HepG2 (cell line): ENCODE results near the gene IPPK. TPM values are rescaled to one million over a fixed set of nuclear protein-coding genes. Genes with fewer than 3 reads are reported as not detected.
A peak's percentile ranks its signal among the peaks of the same experiment; 100 is the strongest.

Experiments
- ATAC-seq: fragments of 200-7000 bp; cut with Tn5 transposase; 3 replicates; pipeline ENCODE4 v1.9.1; 2020; ENCODE audit warnings: mild to moderate bottlenecking, moderate library complexity
- BruUV-seq: library from RNA; stranded (reverse); fragments of 400-500 nt; replicated peaks from 2 replicates; lab custom pipeline; 2021; lab: Mats Ljungman, UMichigan
- CTCF ChIA-PET: fragments of 300-600 bp; formaldehyde crosslinking; extraction: SDS; loops from one replicate; lab custom pipeline; 2021; ENCODE audit warnings: low total read pairs, inconsistent platforms, low intra/inter-chr PET ratio; lab: Yijun Ruan, JAX
- POLR2A ChIA-PET: fragments of 350-600 bp; sonication (Branson Sonifier 250); formaldehyde crosslinking; loops from one replicate; lab custom pipeline; 2020; ENCODE audit warnings: antibody characterized with exemption, inconsistent platforms; lab: Yijun Ruan, JAX
- DNase-seq: peaks from one replicate; pipeline ENCODE4 v3.0.0-alpha.2; 2015; ENCODE audit warnings: low spot score
- FAIRE-seq: peaks from 3 replicates; lab custom pipeline; 2011; peaks lifted over from hg19 to GRCh38; lab: Jason Lieb, UNC
- H2AFZ ChIP-seq: one replicate; pipeline ENCODE4 v1.6.1; 2011; ENCODE audit warnings: low read length, inconsistent platforms
- H3K27ac ChIP-seq: fragments of 300-600 bp; 3 replicates; pipeline ENCODE4 v1.8.0; 2011; ENCODE audit warnings: mixed run types, mild to moderate bottlenecking, mixed read lengths, low read length, inconsistent platforms; ENCODE audit not compliant: insufficient read depth; ENCODE audit errors: extremely low read length
- H3K27me3 ChIP-seq, 2 experiments: fragments of 200-600 bp in 1 of 2; 2 replicates in 1 of 2; 3 replicates in 1 of 2; pipeline versions ENCODE4 v1.6.0 to v1.8.0; 2011; ENCODE audit warnings: low read length in 2 of 2, mild to moderate bottlenecking in 2 of 2, moderate library complexity in 2 of 2, inconsistent platforms in 1 of 2; ENCODE audit not compliant: insufficient read depth in 2 of 2, control insufficient read depth in 1 of 2
- H3K36me3 ChIP-seq, 2 experiments: fragments of 200-600 bp in 1 of 2; replicated peaks in 1 of 2; 2 replicates in 1 of 2; 3 replicates in 1 of 2; pipeline versions ENCODE4 v1.5.1 to v1.8.0; 2011; ENCODE audit warnings: low read length in 2 of 2, inconsistent platforms in 1 of 2; ENCODE audit not compliant: insufficient read depth in 2 of 2, control insufficient read depth in 1 of 2
- H3K4me1 ChIP-seq: 2 replicates; pipeline ENCODE4 v1.5.1; 2012; ENCODE audit warnings: low read length, inconsistent platforms; ENCODE audit not compliant: insufficient read depth
- H3K4me2 ChIP-seq: 2 replicates; pipeline ENCODE4 v1.6.0; 2011; ENCODE audit warnings: low read depth, low read length, inconsistent platforms
- H3K4me3 ChIP-seq, 3 experiments: fragments of 200-600 bp in 1 of 3; sonication (generic), shearing (Covaris generic) in 1 of 3; replicated peaks in 1 of 3; 2 replicates each; pipeline ENCODE4 v1.5.1; 2011 to 2016; ENCODE audit warnings: low read length in 3 of 3, inconsistent platforms in 2 of 3, low read depth in 2 of 3, mild to moderate bottlenecking in 2 of 3, control low read depth in 1 of 3, mixed read lengths in 1 of 3; ENCODE audit not compliant: insufficient read depth in 1 of 3
- H3K79me2 ChIP-seq: one replicate; pipeline ENCODE4 v1.6.1; 2011; ENCODE audit warnings: low read length, inconsistent platforms; ENCODE audit not compliant: insufficient read depth
- H3K9ac ChIP-seq: 2 replicates; pipeline ENCODE4 v1.6.0; 2011; ENCODE audit warnings: mild to moderate bottlenecking, low read depth, low read length, inconsistent platforms; ENCODE audit not compliant: insufficient read depth
- H3K9me3 ChIP-seq: 2 replicates; pipeline ENCODE4 v1.5.1; 2012; ENCODE audit warnings: mild to moderate bottlenecking, low read length
- H4K20me1 ChIP-seq: 2 replicates; pipeline ENCODE4 v1.6.0; 2011; ENCODE audit warnings: inconsistent platforms, mild to moderate bottlenecking, low read length, moderate library complexity; ENCODE audit not compliant: insufficient read depth
- CEBPB ChIP-seq: IDR thresholded peaks from 2 replicates; pipeline ENCODE4 v1.6.1; 2011; ENCODE audit warnings: low read depth, low read length, improper control_type of control experiment, borderline replicate concordance
- HMG20A ChIP-seq: IDR thresholded peaks from 2 replicates; pipeline ENCODE4 v1.6.1; 2016; ENCODE audit warnings: borderline replicate concordance
- RARG ChIP-seq: sonication (generic); formaldehyde crosslinking; IDR thresholded peaks from 2 replicates; pipeline ENCODE4 v1.4.0; 2020; ENCODE audit warnings: low read depth, mild to moderate bottlenecking, missing genetic modification reagents
- ZNF230 ChIP-seq: sonication (generic); formaldehyde crosslinking; IDR thresholded peaks from 2 replicates; pipeline ENCODE4 v1.4.0; 2020; ENCODE audit warnings: mild to moderate bottlenecking, missing genetic modification reagents
- WGBS: methylation state at CpG from one replicate; pipeline ENCODE4 v1.1.6; 2017; ENCODE audit warnings: low lambda C conversion rate; 5-methylcytosine and 5-hydroxymethylcytosine counted together
- in situ Hi-C: cut with HindIII; loops from 2 replicates; pipeline ENCODE4 v1.10.0; 2017; ENCODE audit warnings: low pct_unique_long_range_greater_than_20kb; ENCODE audit not compliant: extremely low pct_ligation_motif_present
- intact Hi-C: fragments of 100-400 bp; cut with micrococcal nuclease; formaldehyde crosslinking; loops from one replicate; pipeline ENCODE4 v1.10.0; 2022; ENCODE audit not compliant: unreplicated experiment
- polyA plus RNA-seq, 8 experiments: library from polyadenylated mRNA; depleted of rRNA in 3 of 8; stranded (reverse) in 7 of 8; unstranded in 1 of 8; fragments of >200 nt; fragmentation: Illumina TruSeq in 4 of 8; extraction: Trizol in 4 of 8; gene quantifications; 2 replicates each; pipeline versions ENCODE4 v1.2.1 to v1.2.3, GENCODE V29; 2011 to 2016; ENCODE audit warnings: low read depth in 4 of 8, missing spikeins in 1 of 8, mixed read lengths in 1 of 8; ENCODE audit not compliant: insufficient read depth in 1 of 8
- total RNA-seq, 5 experiments: library from RNA; depleted of rRNA; stranded (reverse); fragments of >200 nt; fragmentation: Illumina TruSeq; extraction: Trizol; gene quantifications; 2 replicates each; pipeline ENCODE4 v1.2.3, GENCODE V29; 2016; ENCODE audit warnings: low read depth in 1 of 5

IPPK gene
- total and polyA plus RNA-seq, 2 of the 13 experiments (the other 11 are each of a cell fraction or from before 2014, with no cell fraction given) = 9.9 to 14.1 TPM

DNA sequence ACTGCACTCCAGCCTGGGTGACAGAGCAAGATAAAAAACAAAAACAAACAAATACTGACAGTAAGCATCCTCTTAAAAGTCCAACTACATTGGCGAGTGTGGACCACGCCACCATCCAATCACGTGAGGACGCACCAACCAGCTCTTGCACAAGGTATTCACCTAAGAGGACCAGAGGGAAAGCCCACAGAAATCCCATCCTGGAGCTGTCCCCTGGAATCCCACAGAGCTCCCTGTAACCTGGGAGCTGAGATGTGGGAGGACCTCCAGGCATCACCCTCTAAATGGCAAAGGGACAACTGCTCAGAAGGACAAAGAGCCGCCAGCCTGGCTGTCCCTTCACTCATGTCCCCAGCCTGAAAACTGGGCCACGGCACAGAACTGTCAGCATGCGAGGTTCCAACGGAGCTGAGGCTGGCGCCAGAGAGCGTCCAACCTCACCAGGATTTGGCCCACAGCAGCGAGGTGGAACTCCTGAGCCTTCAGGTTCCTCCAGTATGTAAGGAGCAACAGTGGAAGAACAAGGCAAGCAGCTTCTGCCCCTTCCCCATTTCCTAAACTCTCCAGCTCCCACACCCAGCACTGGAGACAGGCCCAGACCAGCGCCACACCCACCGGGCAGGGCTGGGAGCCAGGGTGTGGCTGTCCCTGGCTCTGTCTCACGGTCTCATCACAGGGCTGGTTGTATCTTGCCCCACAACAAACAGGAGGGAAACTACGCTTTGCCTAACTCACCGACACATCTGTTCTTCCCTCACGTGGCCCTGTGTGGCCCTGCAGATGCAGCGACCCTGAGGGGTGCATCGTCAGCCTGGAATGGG is 15.2 kb downstream of the IPPK start:
- Histone ChIP-seq H3K4me1 (no peaks in the 10 kb centered on the region), H2AFZ (no peak overlapping the region), H3K27me3 (no peaks in the 10 kb centered on the region), H3K79me2 (peaks cover 2% of the 10 kb centered on the region), H3K27ac (no peak overlapping the region), H3K4me3 (no peak overlapping the region), H3K9me3 (no peaks in the 10 kb centered on the region), H3K4me2 (no peak overlapping the region), H4K20me1 (no peaks in the 10 kb centered on the region), H3K36me3 (peaks cover 4 to 48% of the 10 kb centered on the region in 2 experiments; a peak in 4 of 5 replicates), H3K9ac (no peak overlapping the region)
- intact Hi-C loops (no loop called here), in situ Hi-C loops (no loop called here)
- ATAC-seq (no peak), FAIRE-seq (no peak), DNase-seq (no peak)
- POLR2A ChIA-PET = no interaction called here
- no TSS peak for BruUV-seq
- CTCF ChIA-PET = no interaction called here
- TF ChIP-seq ZNF230 (CRISPR knock-in tag) = no peak
- TF ChIP-seq HMG20A (CRISPR knock-in tag) = no peak
- WGBS = 95% methylated on average over 10 of the region's 19 CpGs

DNA sequence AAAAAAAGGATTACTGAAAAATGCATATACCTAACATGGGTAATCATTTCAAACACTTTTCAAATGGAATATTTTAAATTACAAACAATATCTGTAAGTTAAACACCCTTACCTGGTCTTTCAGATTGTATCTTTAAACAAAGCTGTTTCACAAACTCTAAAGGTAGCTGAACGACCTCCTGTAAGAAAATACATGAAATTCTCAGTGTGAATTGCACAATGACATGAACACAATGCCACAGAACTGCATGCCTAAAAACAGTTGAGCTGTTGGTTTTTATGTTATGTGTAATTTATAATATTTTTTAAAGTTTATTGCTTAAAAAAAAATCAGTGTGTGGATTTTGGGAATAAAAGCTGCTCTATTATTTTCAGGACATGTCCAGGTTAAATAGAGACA is 17.5 kb downstream of the IPPK start:
- Histone ChIP-seq H3K4me1 (0 out of 2 replicates have a peak, but pooled peaks cover 7% of the 10 kb centered on the region), H3K27me3 (no peaks in the 10 kb centered on the region), H3K9me3 (no peaks in the 10 kb centered on the region), H3K9ac (no peak overlapping the region), H3K4me3 (no peak overlapping the region), H3K4me2 (no peak overlapping the region), H3K36me3 (peaks cover 11 to 60% of the 10 kb centered on the region in 2 experiments), H3K27ac (no peak overlapping the region), H3K79me2 (peaks cover 2% of the 10 kb centered on the region), H4K20me1 (no peaks in the 10 kb centered on the region)
- ChIA-PET POLR2A (no interaction called here), CTCF (no interaction called here)
- intact Hi-C loops = no loop called here
- FAIRE-seq (no peak), ATAC-seq (no peak)
- TF ChIP-seq RARG (CRISPR knock-in tag) (no peak), CEBPB (peak; percentile 55; the same call in 1 of the 2 replicates)
- TF ChIP-seq, all 625 proteins: peak for 1
- WGBS = 31% methylated on average over 1 of the region's 1 CpG
- in situ Hi-C loops = no loop called here
- no peak for DNase-seq
- H2AFZ ChIP-seq = no peak overlapping the region
- no TSS peak for BruUV-seq
